ENCODE results near the gene WDR37. TPM values are rescaled to one million over a fixed set of nuclear protein-coding genes. Genes with fewer than 3 reads are reported as not detected.

The WDR37 gene
- total RNA-seq, 6 experiments from 2014 or later = 17.0 to 22.8 (median 18.8) TPM

- Mint-ChIP-seq H3K27me3 (ENCODE audit: insufficient read depth) (peaks cover 2% of the 10 kb centered on the region), H3K36me3 (ENCODE audit: low read depth) (peaks cover 11% of the 10 kb centered on the region; the same call in 1 of the 2 replicates), H3K4me3 (no peak overlapping the region), H3K4me1 (ENCODE audit: low read depth) (no peaks in the 10 kb centered on the region), H3K27ac (no peak overlapping the region), H3K9me3 (no peaks in the 10 kb centered on the region)
- TF ChIP-seq CTCF (IDR thresholded peaks at IDR 0.05) = no peak
- no peak for DNase-seq
Measured at GRCh38 chr10:1095498-1095897, 39.3 kb downstream of the WDR37 start.

GRCh38 chr10:1096287-1096889 lies 40.2 kb downstream of the WDR37 start:
- no peaks in the 10 kb centered on the region for H3K4me1 Mint-ChIP-seq (ENCODE audit: low read depth)
- TF ChIP-seq CTCF (IDR thresholded peaks at IDR 0.05) = no peak
- no peak overlapping the region for H3K4me3 Mint-ChIP-seq
- no peak overlapping the region for H3K27ac Mint-ChIP-seq
- DNase-seq = no peak
- H3K36me3 Mint-ChIP-seq (ENCODE audit: low read depth) = peaks cover 10% of the 10 kb centered on the region
- H3K27me3 Mint-ChIP-seq (ENCODE audit: insufficient read depth) = peaks cover 2% of the 10 kb centered on the region
- no peaks in the 10 kb centered on the region for H3K9me3 Mint-ChIP-seq

- Mint-ChIP-seq H3K4me1 (ENCODE audit: low read depth) (peaks cover 4% of the 10 kb centered on the region), H3K27me3 (ENCODE audit: insufficient read depth) (peaks cover 2% of the 10 kb centered on the region), H3K9me3 (no peaks in the 10 kb centered on the region), H3K36me3 (ENCODE audit: low read depth) (peaks cover 18% of the 10 kb centered on the region), H3K27ac (no peak overlapping the region), H3K4me3 (no peak overlapping the region)
- TF ChIP-seq CTCF (IDR thresholded peaks at IDR 0.05) = no peak
- no peak for DNase-seq
Measured at GRCh38 chr10:1097436-1097835, 41.3 kb downstream of the WDR37 start.

- H3K27me3 Mint-ChIP-seq (ENCODE audit: insufficient read depth) = peaks cover 2% of the 10 kb centered on the region
- H3K36me3 Mint-ChIP-seq (ENCODE audit: low read depth) = peaks cover 29% of the 10 kb centered on the region
- H3K9me3 Mint-ChIP-seq = no peaks in the 10 kb centered on the region
- no peak for DNase-seq
- no peak for TF ChIP-seq CTCF (IDR thresholded peaks at IDR 0.05)
- no peak overlapping the region for H3K27ac Mint-ChIP-seq
- H3K4me1 Mint-ChIP-seq (ENCODE audit: low read depth) = peaks cover 15% of the 10 kb centered on the region
- no peak overlapping the region for H3K4me3 Mint-ChIP-seq
Measured at GRCh38 chr10:1100143-1100542, 44.0 kb downstream of the WDR37 start.

- no peaks in the 10 kb centered on the region for H3K9me3 Mint-ChIP-seq
- no peak; the same call in 1 of the 2 replicates for TF ChIP-seq CTCF (IDR thresholded peaks at IDR 0.05)
- DNase-seq = no peak
- H3K36me3 Mint-ChIP-seq (ENCODE audit: low read depth) = peaks cover 33% of the 10 kb centered on the region
- H3K27ac Mint-ChIP-seq = no peak overlapping the region
- H3K4me1 Mint-ChIP-seq (ENCODE audit: low read depth) = peaks cover 15% of the 10 kb centered on the region
- peaks cover 2% of the 10 kb centered on the region for H3K27me3 Mint-ChIP-seq (ENCODE audit: insufficient read depth)
- H3K4me3 Mint-ChIP-seq = no peak overlapping the region
Measured at GRCh38 chr10:1100691-1101368, 44.6 kb downstream of the WDR37 start.
